Activated CD8-positive, alpha-beta T cell treated with anti-CD3 and anti-CD28 coated beads for 36 hours (primary cell): ENCODE results near the gene MED8. TPM values are rescaled to one million over a fixed set of nuclear protein-coding genes. Genes with fewer than 3 reads are reported as not detected.

ENCODE experiments used
- ATAC-seq: fragments of 200-7000 bp; cut with Tn5 transposase; one replicate; pipeline ENCODE4 v1.10.0; 2021; ENCODE audit warnings: mild to moderate bottlenecking, moderate library complexity
- CTCF ChIA-PET: fragments of 350-600 bp; sonication (Branson Sonifier 250); formaldehyde crosslinking; loops from one replicate; lab custom pipeline; 2021; ENCODE audit warnings: antibody characterized with exemption; lab: Charles Lee
- POLR2A ChIA-PET: fragments of 350-600 bp; sonication (Branson Sonifier 250); formaldehyde crosslinking; loops from one replicate; lab custom pipeline; 2021; ENCODE audit warnings: antibody characterized with exemption; lab: Charles Lee
- DNase-seq: peaks from one replicate; pipeline ENCODE4 v3.0.0-alpha.2; 2020
- H3K27ac Mint-ChIP-seq: one replicate; pipeline ENCODE4 v1.8.0; 2021; ENCODE audit warnings: mild to moderate bottlenecking, mixed read lengths
- H3K27me3 Mint-ChIP-seq: one replicate; pipeline ENCODE4 v1.8.0; 2021; ENCODE audit warnings: mixed read lengths
- H3K36me3 Mint-ChIP-seq: one replicate; pipeline ENCODE4 v1.8.0; 2021; ENCODE audit warnings: low read depth, mixed read lengths
- H3K4me1 Mint-ChIP-seq: one replicate; pipeline ENCODE4 v1.8.0; 2021; ENCODE audit warnings: low read depth, mixed read lengths
- H3K4me3 Mint-ChIP-seq: one replicate; pipeline ENCODE4 v1.8.0; 2021; ENCODE audit warnings: mild to moderate bottlenecking, moderate library complexity, mixed read lengths
- H3K9me3 Mint-ChIP-seq: one replicate; pipeline ENCODE4 v1.8.0; 2021; ENCODE audit warnings: mixed read lengths
- intact Hi-C: fragments of 100-400 bp; cut with micrococcal nuclease; formaldehyde crosslinking; loops from one replicate; pipeline ENCODE4 v1.10.0; 2022
- total RNA-seq, 2 experiments: library from RNA; stranded (reverse); gene quantifications; one replicate each; pipeline ENCODE4 v1.2.3, GENCODE V29; 2021
- TF ChIP-seq, protein P1 (sequence below): fragments of 200-600 bp; IDR thresholded peaks from one replicate; pipeline ENCODE4 v1.8.0; 2022; ENCODE audit warnings: antibody characterized with exemption, mild to moderate bottlenecking

The MED8 gene
- total RNA-seq, 2 experiments from 2014 or later = 33.5 to 34.5 TPM

DNA sequence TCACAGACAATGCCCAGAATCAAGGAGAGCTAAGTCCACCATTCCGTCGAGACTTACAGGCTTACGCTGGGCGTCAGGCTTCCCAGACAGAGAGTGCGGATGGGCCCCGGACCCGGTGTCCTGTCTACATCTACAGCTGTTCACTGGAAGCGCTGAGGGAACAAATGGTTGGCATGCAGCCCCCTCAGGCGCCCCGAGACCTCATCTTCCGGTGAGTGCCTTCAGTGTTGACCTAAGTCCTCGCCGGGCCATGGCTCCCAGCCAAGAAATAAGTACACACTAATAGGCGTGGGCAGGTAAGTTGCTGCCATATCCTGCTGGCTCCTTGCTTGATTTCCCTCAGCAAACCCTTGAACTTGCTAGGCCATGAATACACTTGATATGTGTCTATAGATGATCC is 37.9 kb upstream of the MED8 start:
- TF ChIP-seq, protein P1, sequence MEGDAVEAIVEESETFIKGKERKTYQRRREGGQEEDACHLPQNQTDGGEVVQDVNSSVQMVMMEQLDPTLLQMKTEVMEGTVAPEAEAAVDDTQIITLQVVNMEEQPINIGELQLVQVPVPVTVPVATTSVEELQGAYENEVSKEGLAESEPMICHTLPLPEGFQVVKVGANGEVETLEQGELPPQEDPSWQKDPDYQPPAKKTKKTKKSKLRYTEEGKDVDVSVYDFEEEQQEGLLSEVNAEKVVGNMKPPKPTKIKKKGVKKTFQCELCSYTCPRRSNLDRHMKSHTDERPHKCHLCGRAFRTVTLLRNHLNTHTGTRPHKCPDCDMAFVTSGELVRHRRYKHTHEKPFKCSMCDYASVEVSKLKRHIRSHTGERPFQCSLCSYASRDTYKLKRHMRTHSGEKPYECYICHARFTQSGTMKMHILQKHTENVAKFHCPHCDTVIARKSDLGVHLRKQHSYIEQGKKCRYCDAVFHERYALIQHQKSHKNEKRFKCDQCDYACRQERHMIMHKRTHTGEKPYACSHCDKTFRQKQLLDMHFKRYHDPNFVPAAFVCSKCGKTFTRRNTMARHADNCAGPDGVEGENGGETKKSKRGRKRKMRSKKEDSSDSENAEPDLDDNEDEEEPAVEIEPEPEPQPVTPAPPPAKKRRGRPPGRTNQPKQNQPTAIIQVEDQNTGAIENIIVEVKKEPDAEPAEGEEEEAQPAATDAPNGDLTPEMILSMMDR = no peak
- Mint-ChIP-seq H3K4me1 (no peaks in the 10 kb centered on the region), H3K27ac (no peak overlapping the region), H3K27me3 (no peaks in the 10 kb centered on the region), H3K36me3 (peaks cover 11% of the 10 kb centered on the region), H3K4me3 (no peak overlapping the region), H3K9me3 (no peaks in the 10 kb centered on the region)
- no peak for DNase-seq
- CTCF ChIA-PET = interaction anchor here (3.6 kb wide), 1 partner anchor 14 kb away, joined by 13 read pairs; no protein-coding TSS in a partner anchor
- intact Hi-C loops = no loop called here
- ATAC-seq = no peak
- POLR2A ChIA-PET = interaction anchor here (0.9 kb wide), 1 partner anchor 153 kb away, joined by 3 read pairs; no protein-coding TSS in a partner anchor

- H3K4me1 Mint-ChIP-seq = no peaks in the 10 kb centered on the region
- CTCF ChIA-PET = interaction anchor here (3.6 kb wide), 1 partner anchor 13 kb away, joined by 13 read pairs; no protein-coding TSS in a partner anchor
- POLR2A ChIA-PET = no interaction called here
- H3K4me3 Mint-ChIP-seq = no peak overlapping the region
- DNase-seq (no peak), ATAC-seq (no peak)
- no peaks in the 10 kb centered on the region for H3K27me3 Mint-ChIP-seq
- H3K36me3 Mint-ChIP-seq = peaks cover 10% of the 10 kb centered on the region
- intact Hi-C loops = no loop called here
- TF ChIP-seq, protein P1 = no peak
- H3K9me3 Mint-ChIP-seq = no peaks in the 10 kb centered on the region
- no peak overlapping the region for H3K27ac Mint-ChIP-seq
Observed at GRCh38 chr1:43426221-43426620, 36.6 kb upstream of the MED8 start.

DNA sequence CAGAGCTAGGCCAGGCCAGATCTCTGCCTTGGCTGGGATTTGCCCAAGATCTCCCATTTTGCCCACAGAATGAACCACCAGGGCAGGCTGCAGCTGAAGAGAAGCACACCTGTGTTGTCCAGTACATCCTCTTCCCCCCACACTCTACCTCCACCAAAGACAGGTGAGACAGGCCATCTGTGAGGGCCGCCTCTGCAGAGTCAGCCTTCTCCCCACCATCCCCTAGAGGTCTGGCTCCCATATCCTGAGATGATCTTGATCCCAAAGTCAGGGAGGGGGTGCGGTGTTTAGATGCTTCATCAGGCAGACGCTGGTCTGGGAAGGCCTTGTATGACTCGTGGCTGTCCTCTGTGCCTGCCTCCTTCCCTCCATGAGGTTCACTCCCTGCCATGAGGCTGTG is 35.4 kb upstream of the MED8 start:
- ATAC-seq (no peak), DNase-seq (no peak)
- POLR2A ChIA-PET = no interaction called here
- intact Hi-C loops = no loop called here
- H3K27ac Mint-ChIP-seq = no peak overlapping the region
- no peak overlapping the region for H3K4me3 Mint-ChIP-seq
- H3K27me3 Mint-ChIP-seq = no peaks in the 10 kb centered on the region
- TF ChIP-seq, protein P1 = no peak
- H3K9me3 Mint-ChIP-seq = no peaks in the 10 kb centered on the region
- CTCF ChIA-PET = interaction anchor here (1.3 to 2.4 kb wide), 2 partner anchors 10 to 198 kb away, joined by 3 to 11 read pairs; no protein-coding TSS in a partner anchor
- H3K4me1 Mint-ChIP-seq = no peaks in the 10 kb centered on the region
- peaks cover 17% of the 10 kb centered on the region for H3K36me3 Mint-ChIP-seq

DNA sequence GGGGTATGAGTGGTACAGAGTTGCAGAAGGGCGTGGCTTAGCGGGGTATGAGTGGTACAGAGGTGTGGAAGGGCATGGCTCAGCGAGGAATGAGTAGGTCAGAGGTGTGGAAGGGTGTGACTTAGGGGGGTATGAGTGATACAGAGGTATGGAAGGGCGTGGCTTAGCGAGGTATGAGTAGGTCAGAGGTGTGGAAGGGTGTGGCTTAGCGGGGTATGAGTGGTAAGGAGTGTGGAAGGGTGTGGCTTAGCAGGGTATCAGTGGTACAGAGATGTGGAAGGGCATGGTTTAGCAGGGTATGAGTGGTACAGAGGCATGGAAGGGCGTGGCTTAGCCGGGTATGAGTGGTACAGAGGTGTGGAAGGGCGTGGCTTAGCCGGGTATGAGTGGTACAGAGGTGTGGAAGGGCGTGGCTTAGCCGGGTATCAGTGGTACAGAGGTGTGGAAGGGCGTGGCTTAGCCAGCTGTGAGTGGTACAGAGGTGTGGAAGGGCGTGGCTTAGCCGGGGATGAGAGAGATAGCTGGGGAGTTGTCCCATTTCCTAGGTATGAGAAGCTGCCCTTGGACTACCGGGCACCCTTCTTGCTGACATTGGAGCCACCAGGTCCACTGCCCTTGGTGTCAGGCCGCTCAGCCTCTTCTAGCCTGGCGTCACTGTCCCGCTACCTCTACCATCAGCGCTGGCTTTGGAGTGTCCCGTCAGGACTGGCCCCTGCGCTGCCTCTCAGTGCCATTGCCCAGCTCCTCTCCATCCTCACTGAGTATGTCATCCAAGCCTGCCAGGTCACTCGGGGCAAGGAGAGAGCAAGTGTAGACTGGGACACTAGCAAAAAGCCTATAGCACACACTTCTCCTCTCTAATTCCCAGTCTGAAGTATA is 34.3 kb upstream of the MED8 start:
- ATAC-seq (peak; percentile 75), DNase-seq (peak; percentile 21)
- no peaks in the 10 kb centered on the region for H3K27me3 Mint-ChIP-seq
- H3K9me3 Mint-ChIP-seq = no peaks in the 10 kb centered on the region
- no peak overlapping the region for H3K27ac Mint-ChIP-seq
- no peaks in the 10 kb centered on the region for H3K4me1 Mint-ChIP-seq
- intact Hi-C loops = no loop called here
- peaks cover 18% of the 10 kb centered on the region for H3K36me3 Mint-ChIP-seq
- ChIA-PET CTCF (interaction anchor here (1.3 to 2.4 kb wide), 2 partner anchors 9 to 197 kb away, joined by 3 to 11 read pairs; no protein-coding TSS in a partner anchor), POLR2A (interaction anchor here (0.6 to 0.7 kb wide), 2 partner anchors 92 to 1910 kb away, joined by 3 read pairs; no protein-coding TSS in a partner anchor)
- no peak overlapping the region for H3K4me3 Mint-ChIP-seq
- TF ChIP-seq, protein P1 = no peak
